ENCODE results near the gene ROBO1. TPM values are rescaled to one million over a fixed set of nuclear protein-coding genes. Genes with fewer than 3 reads are reported as not detected.

Gene ROBO1
- total and polyA plus RNA-seq, 2 experiments from 2014 or later, result 18.8 to 31.9 TPM

GRCh38 chr3:78571486-78571885 lies 1196.3 kb downstream of the ROBO1 start:
- H3K4me2 ChIP-seq (ENCODE audit: unreplicated experiment), result no peak overlapping the region
- no peaks in the 10 kb centered on the region; the same call in 1 of the 2 replicates for H3K27me3 ChIP-seq (replicated peaks; ENCODE audit: insufficient read depth)
- no peak overlapping the region for H3K27ac ChIP-seq
- no peaks in the 10 kb centered on the region for H3K9me2 ChIP-seq (ENCODE audit: insufficient read depth)
- H3K4me3 ChIP-seq, result no peak overlapping the region
- TF ChIP-seq EZH2 (IDR thresholded peaks at IDR 0.05; ENCODE audit: insufficient read depth, poor library complexity, severe bottlenecking) (no peak), EZH2phosphoT487 (IDR thresholded peaks at IDR 0.05; ENCODE audit: insufficient read depth, low read depth) (no peak)
- H3K9ac ChIP-seq, result no peak overlapping the region
- DNase-seq, result no peak
- H2AFZ ChIP-seq, result no peak overlapping the region
- no peaks in the 10 kb centered on the region for H3K36me3 ChIP-seq (ENCODE audit: low read depth)
- H3K9me3 ChIP-seq (ENCODE audit: low read depth), result no peaks in the 10 kb centered on the region
- H3K79me2 ChIP-seq (ENCODE audit: insufficient read depth), result no peaks in the 10 kb centered on the region
- H4K20me1 ChIP-seq (ENCODE audit: insufficient read depth), result no peaks in the 10 kb centered on the region
- H3K4me1 ChIP-seq (ENCODE audit: insufficient read depth), result no peaks in the 10 kb centered on the region
- WGBS, 2 experiments (ENCODE audit: low coverage in 1 of 2, low lambda C conversion rate in 2 of 2, missing lambda C conversion rate in 2 of 2), result 68 to 76% methylated on average over 1 of the region's 1 CpG
- in situ Hi-C loops (cut with MboI), result no loop called here
- no peaks in the 10 kb centered on the region for H3F3A ChIP-seq (ENCODE audit: insufficient read depth)

DNA sequence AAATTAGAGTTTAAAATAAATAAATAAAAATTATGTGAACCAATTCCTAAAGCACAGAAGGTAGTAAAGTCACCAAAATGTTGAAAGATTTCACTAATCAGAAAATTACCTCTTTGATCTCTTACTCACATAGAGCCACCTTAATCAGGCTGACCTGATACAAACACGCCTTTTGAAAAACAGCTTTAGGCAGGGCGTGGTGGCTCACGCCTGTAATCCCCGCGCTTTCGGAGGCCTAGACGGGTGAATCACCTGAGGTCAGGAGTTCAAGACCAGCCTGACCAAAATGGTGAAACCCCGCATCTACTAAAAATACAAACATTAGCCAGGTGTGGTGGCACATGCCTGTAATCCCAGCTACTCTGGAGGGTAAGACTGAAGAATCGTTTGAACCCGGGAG lies 1197.3 kb downstream of the ROBO1 start:
- no peaks in the 10 kb centered on the region for H3F3A ChIP-seq (ENCODE audit: insufficient read depth)
- H3K4me2 ChIP-seq (ENCODE audit: unreplicated experiment), result no peak overlapping the region
- H3K79me2 ChIP-seq (ENCODE audit: insufficient read depth), result no peaks in the 10 kb centered on the region
- no peaks in the 10 kb centered on the region for H3K9me3 ChIP-seq (ENCODE audit: low read depth)
- no peak for TF ChIP-seq EZH2phosphoT487 (IDR thresholded peaks at IDR 0.05; ENCODE audit: insufficient read depth, low read depth)
- no peak for TF ChIP-seq EZH2 (IDR thresholded peaks at IDR 0.05; ENCODE audit: insufficient read depth, poor library complexity, severe bottlenecking)
- in situ Hi-C loops (cut with MboI), result no loop called here
- no peaks in the 10 kb centered on the region for H4K20me1 ChIP-seq (ENCODE audit: insufficient read depth)
- DNase-seq, result no peak
- no peak overlapping the region for H2AFZ ChIP-seq
- no peak overlapping the region for H3K27ac ChIP-seq
- H3K36me3 ChIP-seq (ENCODE audit: low read depth), result no peaks in the 10 kb centered on the region
- no peaks in the 10 kb centered on the region for H3K4me1 ChIP-seq (ENCODE audit: insufficient read depth)
- no peak overlapping the region for H3K4me3 ChIP-seq
- no peaks in the 10 kb centered on the region for H3K27me3 ChIP-seq (replicated peaks; ENCODE audit: insufficient read depth)
- 76 to 78% methylated on average over 10 of the region's 10 CpGs for WGBS, 2 experiments (ENCODE audit: low coverage in 1 of 2, low lambda C conversion rate in 2 of 2, missing lambda C conversion rate in 2 of 2)
- H3K9me2 ChIP-seq (ENCODE audit: insufficient read depth), result no peaks in the 10 kb centered on the region
- no peak overlapping the region for H3K9ac ChIP-seq

DNA sequence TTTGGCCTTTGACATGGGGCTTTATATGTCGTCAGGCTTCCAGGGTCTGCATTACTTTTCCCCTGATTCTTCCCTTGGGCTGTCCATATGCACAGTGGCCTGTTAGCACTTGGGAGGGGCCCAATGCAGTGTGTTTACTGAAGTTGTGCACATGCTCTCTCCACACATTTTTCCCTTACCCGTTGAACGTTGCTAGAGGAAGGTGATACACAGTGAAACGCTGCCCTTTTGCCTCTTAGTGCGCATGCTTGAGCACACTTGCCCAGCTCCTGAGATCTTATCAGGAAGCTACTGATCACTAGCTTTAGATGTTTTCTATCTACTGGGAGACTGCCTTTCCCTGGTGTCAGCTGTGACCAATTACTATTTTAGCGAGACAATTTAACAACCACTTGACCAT lies 1198.0 kb downstream of the ROBO1 start:
- no peak overlapping the region for H3K9ac ChIP-seq
- H3K36me3 ChIP-seq (ENCODE audit: low read depth), result no peaks in the 10 kb centered on the region
- H3K4me2 ChIP-seq (ENCODE audit: unreplicated experiment), result no peak overlapping the region
- no peak overlapping the region for H3K4me3 ChIP-seq
- WGBS, 2 experiments (ENCODE audit: low coverage in 1 of 2, low lambda C conversion rate in 2 of 2, missing lambda C conversion rate in 2 of 2), result 44 to 55% methylated on average over 6 of the region's 6 CpGs
- no peaks in the 10 kb centered on the region for H3K9me2 ChIP-seq (ENCODE audit: insufficient read depth)
- no peak for DNase-seq
- no peaks in the 10 kb centered on the region for H3K79me2 ChIP-seq (ENCODE audit: insufficient read depth)
- H2AFZ ChIP-seq, result no peak overlapping the region
- no peaks in the 10 kb centered on the region for H3K9me3 ChIP-seq (ENCODE audit: low read depth)
- H3F3A ChIP-seq (ENCODE audit: insufficient read depth), result no peaks in the 10 kb centered on the region
- TF ChIP-seq EZH2 (IDR thresholded peaks at IDR 0.05; ENCODE audit: insufficient read depth, poor library complexity, severe bottlenecking), result no peak
- no peak for TF ChIP-seq EZH2phosphoT487 (IDR thresholded peaks at IDR 0.05; ENCODE audit: insufficient read depth, low read depth)
- H3K4me1 ChIP-seq (ENCODE audit: insufficient read depth), result no peaks in the 10 kb centered on the region
- in situ Hi-C loops (cut with MboI), result no loop called here
- no peaks in the 10 kb centered on the region for H4K20me1 ChIP-seq (ENCODE audit: insufficient read depth)
- no peak overlapping the region for H3K27ac ChIP-seq
- no peaks in the 10 kb centered on the region for H3K27me3 ChIP-seq (replicated peaks; ENCODE audit: insufficient read depth)

DNA sequence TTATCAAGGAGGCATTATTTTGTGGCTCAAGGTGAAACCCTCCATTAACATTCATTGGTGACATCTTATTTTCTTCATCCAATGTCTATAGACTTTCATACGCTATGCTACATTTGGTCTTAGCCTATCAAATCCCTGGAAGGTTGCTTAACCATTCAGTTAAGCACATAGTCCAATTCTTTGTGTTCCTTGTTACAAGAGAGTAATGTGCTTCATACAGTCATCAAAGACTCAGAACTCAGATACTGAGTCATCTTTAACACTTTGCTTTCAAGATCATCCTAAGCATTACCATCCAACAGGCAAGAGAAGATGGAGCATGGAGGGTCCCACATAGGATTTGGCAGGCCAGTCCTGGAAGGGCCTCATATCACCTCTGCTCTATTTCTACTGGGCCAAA lies 1202.1 kb downstream of the ROBO1 start:
- no peaks in the 10 kb centered on the region for H3K9me2 ChIP-seq (ENCODE audit: insufficient read depth)
- WGBS, 2 experiments (ENCODE audit: low coverage in 1 of 2, low lambda C conversion rate in 2 of 2, missing lambda C conversion rate in 2 of 2), result 45 to 60% methylated on average over 1 of the region's 1 CpG

DNA sequence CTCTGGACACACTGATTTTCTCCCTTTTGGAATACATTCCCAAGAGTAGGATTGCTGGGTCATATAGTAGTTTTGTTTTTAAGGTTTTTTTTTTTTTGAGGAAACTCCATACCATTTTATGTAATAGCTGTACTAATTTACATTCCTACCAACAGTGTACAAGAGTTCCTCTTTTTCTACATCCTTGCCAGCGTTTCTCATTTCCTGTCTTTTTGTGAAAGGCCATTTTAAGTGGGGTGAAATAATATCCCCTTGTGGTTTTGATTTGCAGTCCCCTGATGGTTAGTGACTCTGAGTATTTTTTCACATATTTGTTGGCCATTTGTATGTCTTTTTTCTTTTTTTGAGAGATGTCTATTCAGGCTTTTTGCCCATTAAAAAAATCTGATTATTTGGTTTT lies 1205.5 kb downstream of the ROBO1 start:
- Histone ChIP-seq H3K9me2 (ENCODE audit: insufficient read depth) (no peaks in the 10 kb centered on the region), H3K9me3 (ENCODE audit: low read depth) (no peaks in the 10 kb centered on the region), H3K36me3 (ENCODE audit: low read depth) (no peaks in the 10 kb centered on the region), H3K4me1 (ENCODE audit: insufficient read depth) (no peaks in the 10 kb centered on the region), H3K9ac (no peak overlapping the region), H3K4me2 (ENCODE audit: unreplicated experiment) (no peak overlapping the region), H3K79me2 (ENCODE audit: insufficient read depth) (no peaks in the 10 kb centered on the region), H3F3A (ENCODE audit: insufficient read depth) (no peaks in the 10 kb centered on the region), H3K4me3 (no peak overlapping the region), H3K27ac (no peak overlapping the region), H3K27me3 (replicated peaks; ENCODE audit: insufficient read depth) (no peaks in the 10 kb centered on the region), H2AFZ (no peak overlapping the region), H4K20me1 (ENCODE audit: insufficient read depth) (no peaks in the 10 kb centered on the region)
- DNase-seq, result no peak
- in situ Hi-C loops (cut with MboI), result no loop called here
- TF ChIP-seq EZH2 (IDR thresholded peaks at IDR 0.05; ENCODE audit: insufficient read depth, poor library complexity, severe bottlenecking), result no peak
- TF ChIP-seq EZH2phosphoT487 (IDR thresholded peaks at IDR 0.05; ENCODE audit: insufficient read depth, low read depth), result no peak
- WGBS, 2 experiments (ENCODE audit: low coverage in 1 of 2, low lambda C conversion rate in 2 of 2, missing lambda C conversion rate in 2 of 2), result 22 to 38% methylated on average over 1 of the region's 1 CpG

More for the DNA sequence above, 1202.1 kb downstream of the ROBO1 start:
- no peaks in the 10 kb centered on the region for H3F3A ChIP-seq (ENCODE audit: insufficient read depth)
- no peaks in the 10 kb centered on the region for H3K36me3 ChIP-seq (ENCODE audit: low read depth)
- H4K20me1 ChIP-seq (ENCODE audit: insufficient read depth), result no peaks in the 10 kb centered on the region
- H3K4me3 ChIP-seq, result no peak overlapping the region
- in situ Hi-C loops (cut with MboI), result no loop called here
- no peak overlapping the region for H3K27ac ChIP-seq
- H3K27me3 ChIP-seq (replicated peaks; ENCODE audit: insufficient read depth), result no peaks in the 10 kb centered on the region
- no peaks in the 10 kb centered on the region for H3K9me3 ChIP-seq (ENCODE audit: low read depth)
- no peak for TF ChIP-seq EZH2 (IDR thresholded peaks at IDR 0.05; ENCODE audit: insufficient read depth, poor library complexity, severe bottlenecking)
- TF ChIP-seq EZH2phosphoT487 (IDR thresholded peaks at IDR 0.05; ENCODE audit: insufficient read depth, low read depth), result no peak
- DNase-seq, result no peak
- H3K79me2 ChIP-seq (ENCODE audit: insufficient read depth), result no peaks in the 10 kb centered on the region
- no peak overlapping the region for H3K4me2 ChIP-seq (ENCODE audit: unreplicated experiment)
- H3K9ac ChIP-seq, result no peak overlapping the region
- no peaks in the 10 kb centered on the region for H3K4me1 ChIP-seq (ENCODE audit: insufficient read depth)
- no peak overlapping the region for H2AFZ ChIP-seq

Small RNAs within 50 kb of the gene (microRNA-seq; reads per million reads assigned to microRNA genes)
- not detected for gene MIR3923 (ENCODE audit: borderline number of aligned reads)

Small RNAs within 50 kb of the gene (small RNA-seq; reads per million reads assigned to genes)
- gene MIR3923 (ENCODE audit: low read depth, low replicate concordance) (not detected), gene RN7SL751P (ENCODE audit: low read depth, low replicate concordance) (not detected)
